ENCODE measurements around the gene ASB11.
"Not testable (repeated sequence)": the region's sequence is repeated elsewhere in the genome, so short reads cannot be mapped to it uniquely, and the experiment has no call there.

ASB11 gene

GRCh38 chrX:15310117-15310516 is 5.3 kb downstream of the ASB11 start:
- in situ Hi-C loops (cut with HindIII; ENCODE audit: low sequenced_read_pairs), result no loop called here

- in situ Hi-C loops (cut with HindIII; ENCODE audit: low sequenced_read_pairs), result not testable (repeated sequence)
Measured at GRCh38 chrX:15305899-15306298, 9.5 kb downstream of the ASB11 start.

- in situ Hi-C loops (cut with HindIII; ENCODE audit: low sequenced_read_pairs), result no loop called here
Measured at GRCh38 chrX:15301924-15302323, 13.5 kb downstream of the ASB11 start.

- in situ Hi-C loops (cut with HindIII; ENCODE audit: low sequenced_read_pairs), result no loop called here
Measured at GRCh38 chrX:15299941-15300851, 15.2 kb downstream of the ASB11 start.

- in situ Hi-C loops (cut with HindIII; ENCODE audit: low sequenced_read_pairs), result no loop called here
Measured at GRCh38 chrX:15298780-15299179, 16.7 kb downstream of the ASB11 start.

GRCh38 chrX:15298201-15298600 is 17.2 kb downstream of the ASB11 start:
- in situ Hi-C loops (cut with HindIII; ENCODE audit: low sequenced_read_pairs), result no loop called here

DNA sequence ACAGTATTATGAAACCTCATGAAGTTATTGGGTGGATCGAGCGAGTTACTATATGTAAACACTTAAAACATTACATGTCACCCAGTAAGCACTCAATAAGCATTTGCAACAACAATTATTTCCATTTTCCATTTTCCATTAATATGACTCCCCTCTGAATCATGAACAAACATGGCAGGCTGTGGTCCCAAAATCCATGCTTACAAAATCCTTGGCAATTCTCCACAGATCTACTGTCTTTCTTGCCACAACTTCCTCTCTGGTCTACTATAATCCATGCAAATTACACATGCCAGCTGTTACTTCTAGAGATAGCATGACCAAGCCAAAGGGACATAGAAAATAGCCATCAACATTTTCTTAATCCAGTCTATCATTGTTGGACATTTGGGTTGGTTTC is 22.0 kb downstream of the ASB11 start:
- in situ Hi-C loops (cut with HindIII; ENCODE audit: low sequenced_read_pairs), result no loop called here

DNA sequence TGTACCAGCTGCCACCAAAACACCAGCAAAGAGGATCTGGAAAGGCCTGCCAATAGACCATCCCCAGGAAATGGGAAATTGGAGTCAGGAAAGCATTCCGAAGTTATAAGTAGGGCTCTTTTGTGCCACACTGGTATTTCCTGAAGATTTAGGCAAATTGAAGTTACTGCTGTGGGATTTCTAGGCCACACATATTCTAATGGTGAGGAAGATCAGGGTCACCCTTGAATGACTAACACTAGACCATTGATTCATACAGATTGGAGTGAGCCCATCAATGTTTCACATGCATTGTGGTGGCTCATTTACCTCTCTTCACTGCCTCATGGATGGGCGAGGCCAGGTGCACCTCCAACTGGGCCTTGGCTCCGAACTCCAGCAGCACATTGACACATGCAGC is 22.6 kb downstream of the ASB11 start:
- in situ Hi-C loops (cut with HindIII; ENCODE audit: low sequenced_read_pairs), result no loop called here

DNA sequence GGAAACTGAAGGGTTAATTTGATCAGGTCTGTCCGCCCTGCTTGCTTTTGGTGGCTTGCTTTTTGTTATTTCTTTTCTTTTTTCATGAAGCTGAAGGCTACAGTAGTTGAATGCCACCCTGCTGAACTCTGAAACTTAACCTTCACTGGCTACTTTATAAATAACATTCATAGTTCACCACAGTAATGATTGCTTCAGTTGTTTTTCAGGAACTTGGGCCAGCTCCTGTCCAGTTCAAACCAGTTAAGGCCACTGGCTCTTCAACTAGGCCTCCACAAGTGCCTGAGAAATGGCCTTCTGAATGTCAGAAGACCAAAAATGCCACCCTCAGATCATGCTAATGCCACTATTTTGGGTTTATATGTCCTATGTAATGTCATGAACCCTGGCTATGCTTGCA is 37.8 kb downstream of the ASB11 start:
- in situ Hi-C loops (cut with HindIII; ENCODE audit: low sequenced_read_pairs), result no loop called here

DNA sequence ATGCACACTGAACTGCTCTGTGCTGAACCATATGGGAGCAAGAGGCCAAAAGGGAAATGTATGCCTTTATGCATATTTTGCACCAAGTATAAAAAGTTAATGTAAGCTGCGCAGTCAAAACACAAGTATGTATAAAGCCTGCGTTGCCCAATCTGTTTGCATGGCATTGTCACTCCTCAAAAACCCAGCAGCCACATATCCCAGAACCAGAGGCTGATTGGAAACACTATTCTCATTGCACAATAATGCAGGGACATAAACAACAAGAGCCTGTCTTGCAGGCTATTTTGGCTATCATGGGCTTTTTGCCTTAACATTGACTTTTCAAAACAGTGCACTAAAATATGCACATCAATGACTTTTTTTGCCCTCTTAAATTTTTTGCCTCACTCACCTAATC is 40.5 kb downstream of the ASB11 start:
- in situ Hi-C loops (cut with HindIII; ENCODE audit: low sequenced_read_pairs), result no loop called here

GRCh38 chrX:15273275-15273674 is 42.2 kb downstream of the ASB11 start:
- in situ Hi-C loops (cut with HindIII; ENCODE audit: low sequenced_read_pairs), result not testable (repeated sequence)

DNA sequence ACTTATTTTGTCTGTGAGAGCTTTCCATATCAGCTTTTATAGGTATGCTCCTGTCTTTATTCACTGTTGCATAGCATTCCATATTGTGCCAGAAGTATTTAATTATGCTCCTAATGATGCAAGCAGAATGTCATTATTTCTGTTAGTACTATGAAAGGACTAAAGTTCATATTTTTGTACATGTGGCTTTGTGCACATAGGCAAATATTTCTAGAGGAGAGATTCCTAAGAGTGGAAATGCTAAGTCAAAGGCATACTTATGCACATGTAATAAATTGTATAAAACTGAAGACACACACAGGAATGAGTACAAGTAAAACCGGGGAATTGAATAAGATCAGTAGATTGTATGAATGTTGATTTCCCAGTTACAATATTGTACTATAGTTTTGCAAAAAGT is 43.7 kb downstream of the ASB11 start:
- in situ Hi-C loops (cut with HindIII; ENCODE audit: low sequenced_read_pairs), result no loop called here

- in situ Hi-C loops (cut with HindIII; ENCODE audit: low sequenced_read_pairs), result no loop called here
Measured at GRCh38 chrX:15269618-15270521, 45.6 kb downstream of the ASB11 start, which contains the start of gene ASB9. Gene ASB9 (minus strand): TSS chrX:15270083. CDS start chrX:15269874, 209 bp downstream.

DNA sequence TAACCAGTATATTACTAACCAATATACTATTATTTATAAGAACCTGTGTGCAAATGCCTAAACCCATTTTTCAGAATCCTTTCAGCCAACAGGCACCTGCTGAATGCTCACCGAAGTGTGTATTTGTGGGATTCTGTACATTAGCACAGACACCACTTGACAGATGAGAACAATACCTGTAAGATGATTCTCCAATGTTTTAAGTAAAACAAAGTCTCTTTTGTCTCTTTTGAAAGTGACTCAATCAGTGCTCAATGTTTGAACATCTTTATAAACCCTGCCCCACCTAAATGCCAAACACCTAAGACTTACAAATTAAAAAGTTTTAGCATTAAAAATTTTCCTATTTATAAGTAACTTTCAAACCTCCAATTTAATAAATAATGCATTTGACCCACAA is 46.3 kb downstream of the ASB11 start:
- in situ Hi-C loops (cut with HindIII; ENCODE audit: low sequenced_read_pairs), result no loop called here

DNA sequence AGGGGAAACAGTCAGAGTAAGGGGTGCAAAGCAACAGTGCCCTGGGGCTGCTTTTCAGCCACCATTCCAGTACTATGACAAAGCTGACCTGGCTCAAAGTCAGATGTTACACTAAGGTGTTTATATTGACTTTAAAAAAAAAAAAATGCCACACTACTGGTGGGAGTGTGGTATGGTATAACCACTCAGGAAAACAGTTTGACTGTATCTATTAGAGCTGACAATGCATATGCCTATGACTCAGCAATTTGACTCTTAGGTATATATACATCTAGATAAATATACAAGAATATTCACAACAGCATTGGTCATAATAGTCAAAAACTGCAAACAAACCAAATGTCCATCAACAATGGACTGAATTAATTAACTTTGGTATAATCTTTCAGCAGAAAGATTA is 60.6 kb downstream of the ASB11 start:
- in situ Hi-C loops (cut with HindIII; ENCODE audit: low sequenced_read_pairs), result no loop called here

- in situ Hi-C loops (cut with HindIII; ENCODE audit: low sequenced_read_pairs), result no loop called here
Measured at GRCh38 chrX:15245896-15246295, 69.5 kb downstream of the ASB11 start.

DNA sequence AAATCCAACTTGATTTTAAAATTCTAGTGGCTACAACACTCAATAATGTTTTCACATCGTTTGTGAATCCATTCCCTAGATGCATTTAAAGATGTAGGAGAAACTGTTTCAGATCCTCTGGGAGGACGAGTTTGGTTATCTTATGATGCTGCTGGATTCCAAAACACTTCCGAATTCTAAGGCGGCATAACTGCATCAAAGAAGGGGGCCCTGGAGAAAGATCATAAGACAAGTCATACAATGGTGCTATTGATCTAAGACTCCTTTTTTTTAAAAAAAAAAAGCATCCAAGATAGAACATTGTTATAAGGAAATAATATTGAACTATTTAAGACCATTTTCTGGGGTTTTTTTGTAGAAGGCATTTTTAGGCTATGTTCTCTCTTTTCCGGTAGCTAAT is 71.0 kb downstream of the ASB11 start:
- in situ Hi-C loops (cut with HindIII; ENCODE audit: low sequenced_read_pairs), result no loop called here

- in situ Hi-C loops (cut with HindIII; ENCODE audit: low sequenced_read_pairs), result no loop called here
Measured at GRCh38 chrX:15242899-15243555, 72.4 kb downstream of the ASB11 start.

DNA sequence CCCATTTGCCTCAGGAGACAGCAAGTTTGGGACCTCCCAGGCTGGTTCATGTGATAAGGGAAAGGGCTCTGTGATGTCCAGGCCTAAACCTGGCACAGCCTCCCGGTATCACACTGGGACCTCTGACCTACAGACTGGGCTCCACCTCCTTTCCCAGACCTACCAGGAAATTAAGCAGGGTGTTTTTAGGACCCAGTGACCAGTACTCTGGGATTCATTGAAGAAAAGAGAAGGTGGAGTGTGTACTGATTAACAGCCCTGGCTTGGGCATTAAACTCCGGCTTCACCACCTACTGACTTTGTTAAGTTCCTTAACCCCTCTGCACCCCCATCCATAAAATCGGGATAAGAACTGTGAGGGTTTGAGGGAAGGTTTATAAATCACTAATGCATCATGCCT is 74.1 kb downstream of the ASB11 start:
- in situ Hi-C loops (cut with HindIII; ENCODE audit: low sequenced_read_pairs), result no loop called here

DNA sequence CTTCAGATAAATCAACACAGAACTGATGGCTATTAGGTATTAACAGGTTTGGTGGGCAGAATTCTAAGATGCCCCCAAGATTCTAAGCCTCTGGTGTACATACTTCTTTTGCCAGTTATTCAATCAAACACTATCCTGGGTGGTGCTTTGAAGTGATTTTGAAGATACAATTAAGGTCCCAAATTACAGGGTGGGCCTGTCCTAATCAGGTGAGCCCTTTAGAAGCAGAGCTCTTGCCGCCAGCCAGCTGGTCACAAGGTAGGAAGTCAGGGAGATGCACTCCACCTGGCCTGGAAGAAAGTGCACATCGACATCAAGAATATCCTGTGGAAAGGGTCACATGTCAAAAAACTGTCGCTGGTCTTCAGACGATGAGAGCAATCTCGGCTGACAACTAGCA is 75.0 kb downstream of the ASB11 start:
- in situ Hi-C loops (cut with HindIII; ENCODE audit: low sequenced_read_pairs), result no loop called here

DNA sequence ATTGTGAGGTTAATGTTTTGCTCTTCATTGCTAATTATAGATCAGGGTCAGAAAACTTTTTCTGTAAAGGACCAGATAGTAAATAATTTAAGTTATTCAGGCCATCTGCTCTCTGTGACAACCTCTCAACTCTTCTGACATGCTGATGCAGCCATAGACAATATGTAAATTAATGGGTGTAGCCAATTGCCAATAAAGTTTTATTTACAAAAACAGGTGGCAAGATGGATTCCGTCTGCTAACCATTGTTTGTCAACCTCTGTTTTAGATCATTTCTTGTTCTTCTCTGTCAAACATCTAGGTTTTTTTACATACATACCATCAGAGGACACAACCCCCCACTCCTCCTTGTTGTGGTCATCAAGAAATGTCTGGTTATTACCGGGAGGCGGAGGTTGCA is 79.3 kb downstream of the ASB11 start:
- in situ Hi-C loops (cut with HindIII; ENCODE audit: low sequenced_read_pairs), result no loop called here
